ENCODE measurements around the gene ZNF469. TPM values are rescaled to one million over a fixed set of nuclear protein-coding genes. Genes with fewer than 3 reads are reported as not detected.

The ZNF469 gene
- polyA plus RNA-seq, 1 donor (not counting 4 experiments of a cell fraction or from before 2014, with no cell fraction given): not detected

DNA sequence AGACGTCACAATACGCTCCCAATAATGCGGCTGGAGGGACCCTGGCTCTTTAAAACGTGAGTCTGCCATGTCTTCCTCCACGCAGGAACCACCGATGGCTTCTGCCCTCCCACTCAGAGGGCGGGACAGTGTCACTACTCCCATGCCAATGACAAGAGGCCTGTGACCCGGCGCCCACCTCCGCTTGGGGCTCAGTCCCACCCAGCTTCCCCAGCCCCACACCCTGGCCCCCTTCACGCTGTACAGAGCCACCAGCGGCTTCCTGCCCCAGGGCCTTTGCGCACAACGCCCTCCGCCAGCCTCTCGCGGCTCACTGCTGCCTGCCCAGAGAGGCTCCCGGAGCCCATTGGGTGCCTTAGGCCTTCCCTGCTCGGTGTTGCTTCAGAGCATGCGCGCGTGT is 29.5 kb upstream of the ZNF469 start:
- H3K4me2 ChIP-seq (ENCODE audit: control insufficient read depth, extremely low read depth, insufficient read depth, low read depth, low read length): no peak overlapping the region
- no peaks in the 10 kb centered on the region for H3K4me1 ChIP-seq (ENCODE audit: control insufficient read depth, extremely low read depth, insufficient read depth, low read length)
- peaks cover 2% of the 10 kb centered on the region for H3K27me3 ChIP-seq (ENCODE audit: control insufficient read depth, extremely low read depth, insufficient read depth, low read length)
- no peaks in the 10 kb centered on the region for H4K20me1 ChIP-seq (ENCODE audit: control insufficient read depth, extremely low read depth, insufficient read depth, low read length)
- FAIRE-seq (no peak), DNase-seq (ENCODE audit: low read depth, low spot score) (no peak)
- no peak for TF ChIP-seq EZH2 (IDR thresholded peaks at IDR 0.05; ENCODE audit: low read length)
- TF ChIP-seq, protein P1, sequence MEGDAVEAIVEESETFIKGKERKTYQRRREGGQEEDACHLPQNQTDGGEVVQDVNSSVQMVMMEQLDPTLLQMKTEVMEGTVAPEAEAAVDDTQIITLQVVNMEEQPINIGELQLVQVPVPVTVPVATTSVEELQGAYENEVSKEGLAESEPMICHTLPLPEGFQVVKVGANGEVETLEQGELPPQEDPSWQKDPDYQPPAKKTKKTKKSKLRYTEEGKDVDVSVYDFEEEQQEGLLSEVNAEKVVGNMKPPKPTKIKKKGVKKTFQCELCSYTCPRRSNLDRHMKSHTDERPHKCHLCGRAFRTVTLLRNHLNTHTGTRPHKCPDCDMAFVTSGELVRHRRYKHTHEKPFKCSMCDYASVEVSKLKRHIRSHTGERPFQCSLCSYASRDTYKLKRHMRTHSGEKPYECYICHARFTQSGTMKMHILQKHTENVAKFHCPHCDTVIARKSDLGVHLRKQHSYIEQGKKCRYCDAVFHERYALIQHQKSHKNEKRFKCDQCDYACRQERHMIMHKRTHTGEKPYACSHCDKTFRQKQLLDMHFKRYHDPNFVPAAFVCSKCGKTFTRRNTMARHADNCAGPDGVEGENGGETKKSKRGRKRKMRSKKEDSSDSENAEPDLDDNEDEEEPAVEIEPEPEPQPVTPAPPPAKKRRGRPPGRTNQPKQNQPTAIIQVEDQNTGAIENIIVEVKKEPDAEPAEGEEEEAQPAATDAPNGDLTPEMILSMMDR (optimal IDR thresholded peaks at IDR 0.05 in 1 of 3, IDR thresholded peaks at IDR 0.05 in 1 of 3, conservative IDR thresholded peaks at IDR 0.05 in 1 of 3; ENCODE audit: extremely low read depth in 1 of 3, insufficient read depth in 2 of 3, low read length in 3 of 3): no peak
- H2AFZ ChIP-seq (ENCODE audit: control insufficient read depth, low read length): no peak overlapping the region
- no peak overlapping the region for H3K4me3 ChIP-seq (ENCODE audit: control insufficient read depth in 2 of 3, extremely low read depth in 1 of 3, insufficient read depth in 2 of 3, low read depth in 1 of 3, low read length in 3 of 3)
- no peaks in the 10 kb centered on the region for H3K9me3 ChIP-seq (ENCODE audit: control insufficient read depth, low read depth, low read length)
- no peak overlapping the region for H3K27ac ChIP-seq (ENCODE audit: control insufficient read depth, insufficient read depth, low read length)
- no peaks in the 10 kb centered on the region for H3K79me2 ChIP-seq (ENCODE audit: control insufficient read depth, insufficient read depth, low read length)
- H3K9me1 ChIP-seq (ENCODE audit: control insufficient read depth, extremely low read depth, insufficient read depth, low read length): no peaks in the 10 kb centered on the region
- no peaks in the 10 kb centered on the region for H3K36me3 ChIP-seq (ENCODE audit: control insufficient read depth in 2 of 2, extremely low read depth in 1 of 2, insufficient read depth in 2 of 2, low read length in 2 of 2)
- H3K9ac ChIP-seq (ENCODE audit: control insufficient read depth, extremely low read depth, insufficient read depth, low read length): no peak overlapping the region
- dilution Hi-C loops (cut with MboI; ENCODE audit: extremely low pct_ligation_motif_present, low sequenced_read_pairs): no loop called here

- TF ChIP-seq, protein P1 (optimal IDR thresholded peaks at IDR 0.05 in 1 of 3, IDR thresholded peaks at IDR 0.05 in 1 of 3, conservative IDR thresholded peaks at IDR 0.05 in 1 of 3; ENCODE audit: extremely low read depth in 1 of 3, insufficient read depth in 2 of 3, low read length in 3 of 3): no peak
- TF ChIP-seq EZH2 (IDR thresholded peaks at IDR 0.05; ENCODE audit: low read length): no peak
- H3K27ac ChIP-seq (ENCODE audit: control insufficient read depth, insufficient read depth, low read length): no peak overlapping the region
- no peaks in the 10 kb centered on the region for H4K20me1 ChIP-seq (ENCODE audit: control insufficient read depth, extremely low read depth, insufficient read depth, low read length)
- H3K27me3 ChIP-seq (ENCODE audit: control insufficient read depth, extremely low read depth, insufficient read depth, low read length): peaks cover 2% of the 10 kb centered on the region
- H3K4me3 ChIP-seq (ENCODE audit: control insufficient read depth in 2 of 3, extremely low read depth in 1 of 3, insufficient read depth in 2 of 3, low read depth in 1 of 3, low read length in 3 of 3): no peak overlapping the region
- H3K4me1 ChIP-seq (ENCODE audit: control insufficient read depth, extremely low read depth, insufficient read depth, low read length): no peaks in the 10 kb centered on the region
- H3K36me3 ChIP-seq (ENCODE audit: control insufficient read depth in 2 of 2, extremely low read depth in 1 of 2, insufficient read depth in 2 of 2, low read length in 2 of 2): no peaks in the 10 kb centered on the region
- no peak for DNase-seq (ENCODE audit: low read depth, low spot score)
- no peak overlapping the region for H3K9ac ChIP-seq (ENCODE audit: control insufficient read depth, extremely low read depth, insufficient read depth, low read length)
- dilution Hi-C loops (cut with MboI; ENCODE audit: extremely low pct_ligation_motif_present, low sequenced_read_pairs): no loop called here
- FAIRE-seq: no peak
- H3K9me3 ChIP-seq (ENCODE audit: control insufficient read depth, low read depth, low read length): no peaks in the 10 kb centered on the region
- H2AFZ ChIP-seq (ENCODE audit: control insufficient read depth, low read length): no peak overlapping the region
- no peaks in the 10 kb centered on the region for H3K79me2 ChIP-seq (ENCODE audit: control insufficient read depth, insufficient read depth, low read length)
- H3K4me2 ChIP-seq (ENCODE audit: control insufficient read depth, extremely low read depth, insufficient read depth, low read depth, low read length): no peak overlapping the region
- no peaks in the 10 kb centered on the region for H3K9me1 ChIP-seq (ENCODE audit: control insufficient read depth, extremely low read depth, insufficient read depth, low read length)
Measured at GRCh38 chr16:88353691-88354090, 29.1 kb upstream of the ZNF469 start.
